Measurements from ENCODE around the gene LRRC8E. TPM values are rescaled to one million over a fixed set of nuclear protein-coding genes. Genes with fewer than 3 reads are reported as not detected.

The LRRC8E gene
- polyA plus RNA-seq, 1 donor (not counting 4 experiments of a cell fraction or from before 2014, with no cell fraction given): 13.5 TPM

GRCh38 chr19:7932276-7932929 is 44.1 kb downstream of the LRRC8E start:
- no peak for TF ChIP-seq EZH2 (IDR thresholded peaks at IDR 0.05; ENCODE audit: low read length)
- TF ChIP-seq, protein P1, sequence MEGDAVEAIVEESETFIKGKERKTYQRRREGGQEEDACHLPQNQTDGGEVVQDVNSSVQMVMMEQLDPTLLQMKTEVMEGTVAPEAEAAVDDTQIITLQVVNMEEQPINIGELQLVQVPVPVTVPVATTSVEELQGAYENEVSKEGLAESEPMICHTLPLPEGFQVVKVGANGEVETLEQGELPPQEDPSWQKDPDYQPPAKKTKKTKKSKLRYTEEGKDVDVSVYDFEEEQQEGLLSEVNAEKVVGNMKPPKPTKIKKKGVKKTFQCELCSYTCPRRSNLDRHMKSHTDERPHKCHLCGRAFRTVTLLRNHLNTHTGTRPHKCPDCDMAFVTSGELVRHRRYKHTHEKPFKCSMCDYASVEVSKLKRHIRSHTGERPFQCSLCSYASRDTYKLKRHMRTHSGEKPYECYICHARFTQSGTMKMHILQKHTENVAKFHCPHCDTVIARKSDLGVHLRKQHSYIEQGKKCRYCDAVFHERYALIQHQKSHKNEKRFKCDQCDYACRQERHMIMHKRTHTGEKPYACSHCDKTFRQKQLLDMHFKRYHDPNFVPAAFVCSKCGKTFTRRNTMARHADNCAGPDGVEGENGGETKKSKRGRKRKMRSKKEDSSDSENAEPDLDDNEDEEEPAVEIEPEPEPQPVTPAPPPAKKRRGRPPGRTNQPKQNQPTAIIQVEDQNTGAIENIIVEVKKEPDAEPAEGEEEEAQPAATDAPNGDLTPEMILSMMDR (optimal IDR thresholded peaks at IDR 0.05 in 1 of 3, IDR thresholded peaks at IDR 0.05 in 1 of 3, conservative IDR thresholded peaks at IDR 0.05 in 1 of 3; ENCODE audit: extremely low read depth in 1 of 3, insufficient read depth in 2 of 3, low read length in 3 of 3): no peak
- no peak overlapping the region for H3K27ac ChIP-seq (ENCODE audit: control insufficient read depth, insufficient read depth, low read length)
- peaks cover 3% of the 10 kb centered on the region for H3K9me1 ChIP-seq (ENCODE audit: control insufficient read depth, extremely low read depth, insufficient read depth, low read length)
- peaks cover 2% of the 10 kb centered on the region for H3K79me2 ChIP-seq (ENCODE audit: control insufficient read depth, insufficient read depth, low read length)
- dilution Hi-C loops (cut with MboI; ENCODE audit: extremely low pct_ligation_motif_present, low sequenced_read_pairs): no loop called here
- no peak overlapping the region for H3K4me3 ChIP-seq (ENCODE audit: control insufficient read depth in 2 of 3, extremely low read depth in 1 of 3, insufficient read depth in 2 of 3, low read depth in 1 of 3, low read length in 3 of 3)
- FAIRE-seq (no peak), DNase-seq (ENCODE audit: low read depth, low spot score) (no peak)
- H3K27me3 ChIP-seq (ENCODE audit: control insufficient read depth, extremely low read depth, insufficient read depth, low read length): no peaks in the 10 kb centered on the region
- H3K4me2 ChIP-seq (ENCODE audit: control insufficient read depth, extremely low read depth, insufficient read depth, low read depth, low read length): no peak overlapping the region
- H2AFZ ChIP-seq (ENCODE audit: control insufficient read depth, low read length): no peak overlapping the region
- no peaks in the 10 kb centered on the region for H4K20me1 ChIP-seq (ENCODE audit: control insufficient read depth, extremely low read depth, insufficient read depth, low read length)
- peaks cover 33 to 39% of the 10 kb centered on the region in 2 experiments for H3K36me3 ChIP-seq (ENCODE audit: control insufficient read depth in 2 of 2, extremely low read depth in 1 of 2, insufficient read depth in 2 of 2, low read length in 2 of 2)
- no peak overlapping the region for H3K9ac ChIP-seq (ENCODE audit: control insufficient read depth, extremely low read depth, insufficient read depth, low read length)
- peaks cover 27% of the 10 kb centered on the region for H3K4me1 ChIP-seq (ENCODE audit: control insufficient read depth, extremely low read depth, insufficient read depth, low read length)
- no peaks in the 10 kb centered on the region for H3K9me3 ChIP-seq (ENCODE audit: control insufficient read depth, low read depth, low read length)

DNA sequence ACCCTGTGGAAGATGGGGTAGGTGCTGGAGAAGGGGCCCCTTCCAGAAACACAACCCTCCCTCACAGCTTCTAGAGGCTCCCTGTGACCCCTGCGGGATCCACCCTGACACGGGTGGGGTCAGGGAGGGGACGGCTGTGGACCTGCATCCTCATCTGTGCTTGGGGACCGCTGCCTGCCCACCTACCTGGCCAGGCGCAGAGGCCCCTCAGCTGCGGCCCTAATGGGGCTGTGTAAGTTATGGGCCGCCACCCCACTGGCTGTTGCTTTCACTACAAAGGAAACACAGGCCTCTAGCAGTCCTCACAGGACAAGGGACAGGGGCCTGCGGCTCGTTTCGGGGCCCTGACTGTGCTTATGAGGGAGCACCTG is 44.6 kb downstream of the LRRC8E start:
- Histone ChIP-seq H3K27me3 (ENCODE audit: control insufficient read depth, extremely low read depth, insufficient read depth, low read length) (no peaks in the 10 kb centered on the region), H2AFZ (ENCODE audit: control insufficient read depth, low read length) (no peak overlapping the region), H3K9me3 (ENCODE audit: control insufficient read depth, low read depth, low read length) (no peaks in the 10 kb centered on the region), H3K79me2 (ENCODE audit: control insufficient read depth, insufficient read depth, low read length) (peaks cover 2% of the 10 kb centered on the region), H3K4me3 (ENCODE audit: control insufficient read depth in 2 of 3, extremely low read depth in 1 of 3, insufficient read depth in 2 of 3, low read depth in 1 of 3, low read length in 3 of 3) (no peak overlapping the region), H3K4me2 (ENCODE audit: control insufficient read depth, extremely low read depth, insufficient read depth, low read depth, low read length) (no peak overlapping the region), H3K4me1 (ENCODE audit: control insufficient read depth, extremely low read depth, insufficient read depth, low read length) (peaks cover 25% of the 10 kb centered on the region), H4K20me1 (ENCODE audit: control insufficient read depth, extremely low read depth, insufficient read depth, low read length) (no peaks in the 10 kb centered on the region), H3K36me3 (ENCODE audit: control insufficient read depth in 2 of 2, extremely low read depth in 1 of 2, insufficient read depth in 2 of 2, low read length in 2 of 2) (peaks cover 36 to 40% of the 10 kb centered on the region in 2 experiments), H3K9me1 (ENCODE audit: control insufficient read depth, extremely low read depth, insufficient read depth, low read length) (peaks cover 3% of the 10 kb centered on the region), H3K27ac (ENCODE audit: control insufficient read depth, insufficient read depth, low read length) (no peak overlapping the region), H3K9ac (ENCODE audit: control insufficient read depth, extremely low read depth, insufficient read depth, low read length) (no peak overlapping the region)
- FAIRE-seq (no peak), DNase-seq (ENCODE audit: low read depth, low spot score) (no peak)
- no peak for TF ChIP-seq EZH2 (IDR thresholded peaks at IDR 0.05; ENCODE audit: low read length)
- TF ChIP-seq, protein P1 (optimal IDR thresholded peaks at IDR 0.05 in 1 of 3, IDR thresholded peaks at IDR 0.05 in 1 of 3, conservative IDR thresholded peaks at IDR 0.05 in 1 of 3; ENCODE audit: extremely low read depth in 1 of 3, insufficient read depth in 2 of 3, low read length in 3 of 3): no peak
- dilution Hi-C loops (cut with MboI; ENCODE audit: extremely low pct_ligation_motif_present, low sequenced_read_pairs): no loop called here

All from keratinocyte (primary cell).